DOHH2 (cell line): ENCODE results near the gene TBL2.

Experiments
- EZH2phosphoT487 ChIP-seq: fragments of 200-600 bp; sonication (generic); IDR thresholded peaks from 2 replicates; pipeline ENCODE4 v1.6.1; 2017; ENCODE audit warnings: borderline replicate concordance, mild to moderate bottlenecking, antibody characterized with exemption, low read length, moderate library complexity, mixed read lengths
- TF ChIP-seq, protein P1 (sequence below): fragments of 200-600 bp; sonication (generic); IDR thresholded peaks from one replicate; pipeline ENCODE4 v1.5.1; 2014; ENCODE audit warnings: antibody characterized with exemption, mild to moderate bottlenecking, low read depth, low read length; ENCODE audit not compliant: poor library complexity, severe bottlenecking

DNA sequence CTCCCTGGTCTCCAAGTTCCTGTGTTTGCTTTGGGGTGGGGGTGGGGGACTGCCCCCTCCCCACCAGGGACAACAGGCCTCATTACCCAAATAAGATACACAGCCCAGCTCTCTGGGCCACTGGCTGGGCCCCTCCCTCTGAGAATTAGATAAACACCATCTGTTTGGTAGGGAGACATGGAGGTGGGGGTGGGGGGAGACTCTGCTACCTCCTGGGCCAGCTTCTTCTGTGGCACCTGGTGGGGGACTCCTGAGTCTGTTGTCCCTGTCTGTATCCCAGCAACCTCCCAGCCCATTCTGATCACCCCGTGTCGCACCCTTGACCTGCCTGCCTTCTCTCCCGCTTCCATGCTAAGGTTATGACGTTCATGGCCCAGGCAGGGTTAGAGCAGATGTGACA is 40.2 kb upstream of the TBL2 start:
- TF ChIP-seq, protein P1, sequence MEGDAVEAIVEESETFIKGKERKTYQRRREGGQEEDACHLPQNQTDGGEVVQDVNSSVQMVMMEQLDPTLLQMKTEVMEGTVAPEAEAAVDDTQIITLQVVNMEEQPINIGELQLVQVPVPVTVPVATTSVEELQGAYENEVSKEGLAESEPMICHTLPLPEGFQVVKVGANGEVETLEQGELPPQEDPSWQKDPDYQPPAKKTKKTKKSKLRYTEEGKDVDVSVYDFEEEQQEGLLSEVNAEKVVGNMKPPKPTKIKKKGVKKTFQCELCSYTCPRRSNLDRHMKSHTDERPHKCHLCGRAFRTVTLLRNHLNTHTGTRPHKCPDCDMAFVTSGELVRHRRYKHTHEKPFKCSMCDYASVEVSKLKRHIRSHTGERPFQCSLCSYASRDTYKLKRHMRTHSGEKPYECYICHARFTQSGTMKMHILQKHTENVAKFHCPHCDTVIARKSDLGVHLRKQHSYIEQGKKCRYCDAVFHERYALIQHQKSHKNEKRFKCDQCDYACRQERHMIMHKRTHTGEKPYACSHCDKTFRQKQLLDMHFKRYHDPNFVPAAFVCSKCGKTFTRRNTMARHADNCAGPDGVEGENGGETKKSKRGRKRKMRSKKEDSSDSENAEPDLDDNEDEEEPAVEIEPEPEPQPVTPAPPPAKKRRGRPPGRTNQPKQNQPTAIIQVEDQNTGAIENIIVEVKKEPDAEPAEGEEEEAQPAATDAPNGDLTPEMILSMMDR, result no peak
- TF ChIP-seq EZH2phosphoT487, result no peak
